ENCODE measurements around the gene LEKR1. TPM values are rescaled to one million over a fixed set of nuclear protein-coding genes. Genes with fewer than 3 reads are reported as not detected.

The LEKR1 gene
- total and polyA plus RNA-seq, 11 donors = 0.22 to 1.8 (median 0.89) TPM; not detected in 1

DNA sequence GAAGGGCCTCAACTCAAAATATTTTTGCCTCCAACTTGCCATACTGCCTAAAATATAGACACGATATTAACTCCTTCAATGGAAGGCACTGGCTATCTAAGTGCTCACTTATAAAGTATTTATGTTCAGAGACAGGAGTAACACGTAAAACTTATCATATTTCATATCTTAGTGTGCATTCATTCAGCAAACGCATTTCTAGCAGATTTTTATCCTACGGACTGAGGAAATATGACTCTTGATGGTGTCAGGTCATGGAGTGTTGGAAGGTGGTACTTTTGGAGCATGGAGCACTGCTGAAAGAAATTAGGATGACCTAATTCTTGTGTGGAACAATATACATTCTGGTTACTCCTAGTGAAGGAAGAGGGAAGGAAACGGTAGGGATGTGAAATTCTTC, 43.8 kb upstream of the LEKR1 start:
- Histone ChIP-seq H3K27me3 (no peaks in the 10 kb centered on the region), H3K4me1 (no peaks in the 10 kb centered on the region), H3K9me3 (no peaks in the 10 kb centered on the region), H3K4me3 (no peak overlapping the region), H3K27ac (no peak overlapping the region), H3K36me3 (no peaks in the 10 kb centered on the region)
- TF ChIP-seq, protein P1, sequence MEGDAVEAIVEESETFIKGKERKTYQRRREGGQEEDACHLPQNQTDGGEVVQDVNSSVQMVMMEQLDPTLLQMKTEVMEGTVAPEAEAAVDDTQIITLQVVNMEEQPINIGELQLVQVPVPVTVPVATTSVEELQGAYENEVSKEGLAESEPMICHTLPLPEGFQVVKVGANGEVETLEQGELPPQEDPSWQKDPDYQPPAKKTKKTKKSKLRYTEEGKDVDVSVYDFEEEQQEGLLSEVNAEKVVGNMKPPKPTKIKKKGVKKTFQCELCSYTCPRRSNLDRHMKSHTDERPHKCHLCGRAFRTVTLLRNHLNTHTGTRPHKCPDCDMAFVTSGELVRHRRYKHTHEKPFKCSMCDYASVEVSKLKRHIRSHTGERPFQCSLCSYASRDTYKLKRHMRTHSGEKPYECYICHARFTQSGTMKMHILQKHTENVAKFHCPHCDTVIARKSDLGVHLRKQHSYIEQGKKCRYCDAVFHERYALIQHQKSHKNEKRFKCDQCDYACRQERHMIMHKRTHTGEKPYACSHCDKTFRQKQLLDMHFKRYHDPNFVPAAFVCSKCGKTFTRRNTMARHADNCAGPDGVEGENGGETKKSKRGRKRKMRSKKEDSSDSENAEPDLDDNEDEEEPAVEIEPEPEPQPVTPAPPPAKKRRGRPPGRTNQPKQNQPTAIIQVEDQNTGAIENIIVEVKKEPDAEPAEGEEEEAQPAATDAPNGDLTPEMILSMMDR (IDR thresholded peaks at IDR 0.05) = no peak
- TF ChIP-seq POLR2A (IDR thresholded peaks at IDR 0.05) = no peak
- intact Hi-C loops (cut with DNase I) = no loop called here
- DNase-seq (no peak), ATAC-seq (no peak)
- 86 to 89% (median 88%) methylated on average over 5 of the region's 5 CpGs for WGBS, 4 donors

DNA sequence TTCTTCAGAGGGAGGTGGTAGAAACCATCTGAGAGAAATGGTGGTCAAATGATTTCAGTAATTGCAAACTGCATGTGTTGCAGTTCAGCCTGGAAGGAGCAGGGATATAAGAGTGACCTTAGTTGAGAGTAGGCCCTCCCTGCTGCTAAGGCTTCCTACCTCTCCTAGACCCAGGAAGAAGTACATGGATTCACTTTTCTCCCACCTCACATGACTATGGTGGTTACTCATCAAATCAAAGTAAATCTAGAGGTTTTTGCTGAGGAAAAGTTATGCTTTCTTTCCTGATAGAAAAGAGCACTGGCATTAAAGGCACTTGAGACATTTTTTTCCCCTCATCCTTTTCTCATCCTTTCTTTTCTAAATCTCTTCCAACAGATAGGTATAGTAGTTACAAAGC, 43.2 kb upstream of the LEKR1 start:
- no peak overlapping the region for H3K4me3 ChIP-seq
- TF ChIP-seq, protein P1 (IDR thresholded peaks at IDR 0.05) = no peak
- TF ChIP-seq POLR2A (IDR thresholded peaks at IDR 0.05) = no peak
- no peaks in the 10 kb centered on the region for H3K27me3 ChIP-seq
- DNase-seq (no peak), ATAC-seq (no peak)
- intact Hi-C loops (cut with DNase I) = no loop called here
- peaks cover 0 to under 1% (median 0%) of the 10 kb centered on the region in 12 donors for H3K4me1 ChIP-seq
- no peak overlapping the region for H3K27ac ChIP-seq
- no peaks in the 10 kb centered on the region for H3K9me3 ChIP-seq
- no peaks in the 10 kb centered on the region for H3K36me3 ChIP-seq

DNA sequence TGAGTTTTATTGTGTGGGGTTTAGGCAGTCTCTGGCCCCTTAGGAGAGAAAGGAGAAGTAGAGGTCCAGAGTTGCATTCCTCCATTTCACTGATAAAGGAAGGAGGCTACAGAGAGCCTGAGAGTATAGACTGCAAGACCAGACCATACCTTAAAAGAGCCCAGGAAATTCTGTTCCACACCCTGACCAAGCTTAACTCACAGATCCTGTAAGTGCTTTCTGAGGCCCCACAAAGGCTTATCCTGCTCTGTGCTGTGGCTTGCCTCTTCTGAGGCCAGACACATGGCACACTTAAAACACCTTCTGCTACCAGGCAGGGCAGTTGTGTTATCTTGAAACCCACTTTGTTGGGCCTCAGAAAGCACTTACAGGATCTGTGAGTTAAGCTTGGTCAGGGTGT, 39.2 kb upstream of the LEKR1 start:
- Histone ChIP-seq H3K36me3 (no peaks in the 10 kb centered on the region), H3K4me3 (no peak overlapping the region), H3K4me1 (peaks cover 0 to 18% (median 0%) of the 10 kb centered on the region in 12 donors), H3K9me3 (no peaks in the 10 kb centered on the region), H3K27me3 (no peaks in the 10 kb centered on the region), H3K27ac (no peak overlapping the region)
- DNase-seq = no peak
- TF ChIP-seq, protein P1 (IDR thresholded peaks at IDR 0.05) = no peak
- TF ChIP-seq POLR2A (IDR thresholded peaks at IDR 0.05) = no peak
- ATAC-seq = no peak
- intact Hi-C loops (cut with DNase I) = no loop called here

DNA sequence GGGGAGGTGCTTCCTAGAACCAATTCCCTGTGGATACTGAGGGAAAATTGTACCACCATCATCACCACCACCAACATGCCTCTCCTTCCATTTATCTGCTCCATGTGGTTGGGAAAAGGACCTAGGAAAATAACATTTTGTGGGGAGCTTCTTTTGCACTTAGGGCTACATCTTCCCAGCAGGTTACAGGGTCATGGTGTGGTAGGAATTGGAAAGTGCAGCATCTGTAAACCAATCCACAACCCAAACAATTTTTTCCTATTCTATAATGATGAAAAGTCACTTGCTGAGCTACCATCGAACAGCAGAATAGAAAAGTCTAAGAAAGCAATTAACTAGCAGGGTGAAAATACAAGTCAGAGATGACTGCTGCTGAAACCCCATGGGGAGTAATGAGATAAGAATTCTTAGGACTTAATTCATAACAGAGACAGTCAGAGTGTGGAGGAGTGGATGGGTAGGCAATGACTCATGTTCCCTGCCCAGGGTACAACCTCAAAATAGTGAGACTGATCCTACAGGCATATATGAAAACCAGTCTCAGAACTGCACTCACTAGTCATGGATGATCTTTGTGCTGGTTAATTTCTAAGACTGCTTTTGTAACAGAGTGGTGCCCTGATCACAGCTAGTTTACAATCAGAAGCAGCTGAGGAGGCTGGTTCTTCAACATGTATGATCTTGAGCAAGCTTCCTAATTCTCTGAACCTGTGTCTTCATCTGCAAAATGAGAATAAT, 38.1 kb upstream of the LEKR1 start:
- ATAC-seq (peak in 3 of 4 donors; percentile 16 to 84 (median 70)), DNase-seq (no peak)
- no peaks in the 10 kb centered on the region for H3K36me3 ChIP-seq
- TF ChIP-seq, protein P1 (IDR thresholded peaks at IDR 0.05) = no peak
- no peak for TF ChIP-seq POLR2A (IDR thresholded peaks at IDR 0.05)
- WGBS, 4 donors = 56 to 77% (median 75%) methylated on average over 1 of the region's 1 CpG
- H3K27me3 ChIP-seq = no peaks in the 10 kb centered on the region
- intact Hi-C loops (cut with DNase I) = no loop called here
- peaks cover 0 to 29% (median under 1%) of the 10 kb centered on the region in 12 donors for H3K4me1 ChIP-seq
- H3K4me3 ChIP-seq = no peak overlapping the region
- H3K9me3 ChIP-seq = no peaks in the 10 kb centered on the region
- no peak overlapping the region for H3K27ac ChIP-seq
